ENCODE results near the gene CHMP6. TPM values are rescaled to one million over a fixed set of nuclear protein-coding genes. Genes with fewer than 3 reads are reported as not detected.

Gene CHMP6
- total RNA-seq (ENCODE audit: low replicate concordance) = 17.4 TPM in 2 replicates

DNA sequence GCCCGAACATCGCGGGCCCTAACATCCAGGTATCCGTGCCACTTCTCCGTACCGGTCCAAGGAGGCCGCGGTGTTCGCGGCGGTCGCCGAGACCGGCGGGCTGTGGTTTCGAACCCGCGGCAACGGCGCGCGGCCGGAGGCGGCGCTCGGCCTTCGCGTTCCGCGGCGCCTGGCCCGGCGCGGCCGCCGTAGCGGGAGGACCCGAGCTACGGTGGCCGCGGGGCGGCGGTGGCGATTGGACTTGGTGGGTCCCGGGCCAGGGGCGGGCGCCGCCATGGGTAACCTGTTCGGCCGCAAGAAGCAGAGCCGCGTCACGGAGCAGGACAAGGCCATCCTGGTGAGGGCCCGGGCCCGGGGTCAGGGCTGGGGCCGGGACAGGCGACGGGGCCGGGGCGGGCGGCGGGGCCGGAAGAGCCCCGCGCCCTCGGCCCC, at the start of gene CHMP6:
Gene CHMP6, plus strand, starts transcription at position 197 of the 432 bp plus-strand sequence. Its CDS starts 78 bp downstream, at position 275.
- peak; percentile 25 for TF ChIP-seq CTCF (IDR thresholded peaks at IDR 0.05; ENCODE audit: insufficient read depth, low read length)
- peak within 1 kb of the TSS; percentile 76 for H3K4me3 ChIP-seq (ENCODE audit: low read depth, low read length)
- peak; percentile 67 for DNase-seq (ENCODE audit: low read depth)

DNA sequence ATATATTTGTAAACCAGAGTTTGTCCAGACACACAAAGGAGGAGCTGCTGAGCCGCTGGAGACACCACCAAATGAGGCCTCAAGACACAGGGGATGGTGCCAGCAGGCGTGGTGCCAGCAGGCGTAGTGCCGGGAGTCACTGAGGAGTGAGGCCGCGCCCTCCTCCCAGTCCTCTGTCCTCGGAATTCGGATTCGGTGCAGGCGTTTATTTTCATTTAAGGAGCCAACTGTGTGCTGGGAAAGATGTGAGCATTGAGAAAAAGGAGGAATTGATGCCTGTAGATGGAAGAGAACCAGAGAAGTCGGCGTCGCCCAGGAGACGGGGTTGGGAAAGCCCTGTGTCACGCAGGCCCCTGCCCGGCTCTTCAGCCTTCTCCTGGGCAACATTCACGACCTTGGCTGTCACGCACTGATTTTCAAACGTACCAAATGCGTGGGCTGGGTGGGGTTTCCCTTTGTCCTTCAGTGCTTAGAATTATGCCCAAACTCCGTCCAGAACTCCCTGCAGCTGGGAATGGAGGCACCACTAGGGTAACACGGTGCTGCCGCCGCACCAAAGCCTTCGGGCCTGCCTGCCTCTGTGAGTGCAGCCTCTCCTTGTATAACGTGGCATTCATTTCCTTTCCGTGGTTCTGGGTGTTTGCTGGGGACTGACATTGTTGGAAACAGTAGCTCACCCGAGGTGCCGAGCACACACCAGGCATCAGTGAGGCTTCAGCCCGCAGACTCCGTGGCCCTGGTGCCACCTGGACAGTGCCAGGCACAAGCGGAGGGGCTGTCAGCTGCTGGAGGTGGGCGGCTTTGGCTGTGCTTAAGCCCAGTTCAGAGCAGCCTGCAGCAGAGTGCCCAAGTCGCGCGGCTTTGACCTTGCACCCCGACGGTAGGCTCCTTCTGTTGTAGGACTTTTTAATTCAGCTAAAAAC, 49.0 kb upstream of the CHMP6 start:
- DNase-seq (ENCODE audit: low read depth) = peak; percentile 96
- peak; percentile 46 for TF ChIP-seq CTCF (IDR thresholded peaks at IDR 0.05; ENCODE audit: insufficient read depth, low read length)
- no peak overlapping the region for H3K4me3 ChIP-seq (ENCODE audit: low read depth, low read length)

DNA sequence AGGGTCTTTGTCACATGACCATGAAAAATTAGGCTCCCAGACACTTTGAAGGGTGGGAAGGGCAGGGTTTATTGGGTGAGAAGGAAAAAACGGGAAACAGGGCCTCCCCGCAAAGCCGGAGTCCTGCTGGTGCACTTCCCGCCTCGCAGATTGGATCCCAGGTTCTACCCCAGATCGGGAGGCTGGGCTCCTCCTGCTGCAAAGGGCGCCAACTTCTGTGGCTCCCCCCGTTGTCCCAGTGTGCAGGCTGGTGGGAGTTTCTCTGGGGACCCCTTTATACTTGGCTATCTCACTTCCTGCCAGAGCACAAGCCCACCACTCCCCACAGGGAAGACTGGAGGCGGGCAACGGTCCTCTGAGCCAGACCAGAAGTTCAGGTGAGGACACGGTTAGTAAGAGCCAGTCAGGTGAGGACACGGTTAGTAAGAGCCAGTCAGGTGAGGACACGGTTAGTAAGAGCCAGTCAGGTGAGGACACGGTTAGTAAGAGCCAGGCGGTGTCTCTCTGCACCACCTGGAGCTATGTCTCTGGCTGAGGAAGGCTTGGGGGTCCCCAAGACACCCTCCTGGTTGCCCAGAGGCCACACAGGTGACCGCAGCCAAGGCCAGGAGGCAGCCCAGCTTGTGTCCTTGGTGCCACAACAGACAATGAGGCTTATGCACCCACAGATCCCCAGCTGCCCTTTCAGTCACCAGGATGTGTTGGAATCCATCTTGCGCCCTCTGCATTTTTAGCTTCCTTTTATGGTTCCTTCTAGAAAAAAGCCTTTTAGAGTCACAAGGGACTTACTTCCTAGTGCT, 48.1 kb upstream of the CHMP6 start:
- H3K4me3 ChIP-seq (ENCODE audit: low read depth, low read length) = no peak overlapping the region
- DNase-seq (ENCODE audit: low read depth) = no peak
- TF ChIP-seq CTCF (IDR thresholded peaks at IDR 0.05; ENCODE audit: insufficient read depth, low read length) = no peak

DNA sequence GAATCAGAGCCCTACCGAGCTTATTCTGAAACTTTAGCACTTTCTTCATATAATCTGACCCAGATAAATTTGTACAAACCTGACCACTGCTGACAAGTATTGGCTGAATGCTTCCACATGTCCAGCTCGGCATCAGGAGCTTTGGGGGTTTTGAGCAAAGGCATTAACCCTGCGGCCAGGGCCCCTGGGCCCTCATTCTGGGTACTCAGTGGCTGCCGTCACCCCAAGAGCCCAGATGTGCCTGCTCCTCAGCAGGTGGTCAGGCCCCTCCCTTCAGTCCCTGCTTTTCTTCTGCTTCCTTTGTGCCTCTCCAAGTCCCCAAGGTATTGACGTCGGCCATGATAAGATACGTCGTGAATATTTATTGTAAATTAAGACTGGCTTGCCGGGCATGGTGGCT, 47.3 kb upstream of the CHMP6 start:
- no peak for DNase-seq (ENCODE audit: low read depth)
- no peak for TF ChIP-seq CTCF (IDR thresholded peaks at IDR 0.05; ENCODE audit: insufficient read depth, low read length)
- no peak overlapping the region for H3K4me3 ChIP-seq (ENCODE audit: low read depth, low read length)

- H3K4me3 ChIP-seq (ENCODE audit: low read depth, low read length) = no peak overlapping the region
- no peak for DNase-seq (ENCODE audit: low read depth)
- no peak for TF ChIP-seq CTCF (IDR thresholded peaks at IDR 0.05; ENCODE audit: insufficient read depth, low read length)
These were observed 45.9 kb upstream of the CHMP6 start for GRCh38 chr17:80945736-80946135.

DNA sequence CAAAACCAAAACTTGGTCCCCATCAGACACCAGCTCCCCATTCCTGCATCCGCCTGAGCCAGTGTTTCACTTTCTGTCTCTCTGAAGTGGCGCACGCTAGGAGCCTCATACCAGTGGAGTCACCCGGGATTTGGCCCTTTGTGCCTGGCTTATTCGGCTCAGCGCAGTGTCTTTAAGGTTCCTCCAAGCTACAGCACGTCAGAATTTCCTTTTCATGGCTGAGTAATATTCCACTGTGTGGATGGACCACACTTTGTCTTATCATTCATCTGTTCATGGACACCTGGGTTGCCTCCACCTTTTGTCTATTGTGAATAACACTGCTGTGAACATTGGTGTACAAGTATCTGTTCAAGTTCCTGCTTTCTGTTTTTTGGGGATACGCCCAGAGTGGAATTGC, 45.2 kb upstream of the CHMP6 start:
- no peak for DNase-seq (ENCODE audit: low read depth)
- no peak for TF ChIP-seq CTCF (IDR thresholded peaks at IDR 0.05; ENCODE audit: insufficient read depth, low read length)
- H3K4me3 ChIP-seq (ENCODE audit: low read depth, low read length) = no peak overlapping the region

All from fibroblast of the aortic adventitia (primary cell).